Muscle of arm (tissue), 12 donors: ENCODE measurements around the gene PICALM. TPM values are rescaled to one million over a fixed set of nuclear protein-coding genes. Genes with fewer than 3 reads are reported as not detected.
"Not testable (repeated sequence)": the region's sequence is repeated elsewhere in the genome, so short reads cannot be mapped to it uniquely, and the experiment has no call there.

Source experiments
- DNase-seq: peaks from one replicate; pipeline ENCODE4 v3.0.0-alpha.2; 2013
- polyA plus RNA-seq, 12 donors: library from polyadenylated mRNA; unstranded; fragments of 120-200 nt; gene quantifications; one replicate each; pipeline ENCODE4 v1.2.1, GENCODE V29; 2013; ENCODE audit not compliant: insufficient read length in 12 of 12

Gene PICALM
- polyA plus RNA-seq, 12 donors = 110 to 183 (median 133) TPM; not detected in 1

DNA sequence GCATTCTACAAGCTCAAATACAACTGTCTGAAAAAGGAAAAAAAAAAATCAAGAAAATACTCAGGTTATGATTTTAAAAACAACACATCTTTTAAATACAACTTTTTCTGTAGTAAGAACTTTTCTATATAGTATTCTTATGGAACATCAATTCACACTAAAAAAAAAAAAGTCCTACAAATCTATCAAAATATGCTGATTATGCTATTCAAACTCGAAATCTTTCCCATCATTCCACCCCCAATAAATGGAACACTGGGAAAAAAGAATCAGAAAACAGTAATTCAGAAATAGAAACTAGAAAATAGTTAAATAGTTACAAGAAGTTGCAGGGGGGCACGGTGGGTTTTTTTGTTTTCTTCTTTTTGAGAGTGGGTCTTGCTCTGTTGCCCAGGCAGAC is 77.4 kb downstream of the PICALM start:
- no peak for DNase-seq

DNA sequence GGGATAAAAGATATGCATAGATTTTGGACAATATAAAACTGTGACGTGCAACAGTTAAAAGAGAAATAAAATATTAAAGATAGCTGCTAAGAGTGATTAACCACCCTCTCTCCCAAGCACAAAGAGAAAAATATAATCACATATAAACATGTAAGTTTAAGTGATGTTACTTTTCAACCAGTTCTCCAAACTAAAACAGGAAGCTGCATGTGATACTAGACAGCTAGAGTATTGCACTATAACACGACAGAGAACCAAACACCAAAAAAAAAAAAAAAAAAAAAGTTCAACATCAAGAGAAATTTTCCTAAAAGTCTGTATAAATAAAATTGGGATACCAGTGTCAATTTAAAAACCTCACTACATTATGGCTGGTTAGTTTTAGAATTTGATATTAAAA is 79.1 kb downstream of the PICALM start:
- DNase-seq = no peak

DNA sequence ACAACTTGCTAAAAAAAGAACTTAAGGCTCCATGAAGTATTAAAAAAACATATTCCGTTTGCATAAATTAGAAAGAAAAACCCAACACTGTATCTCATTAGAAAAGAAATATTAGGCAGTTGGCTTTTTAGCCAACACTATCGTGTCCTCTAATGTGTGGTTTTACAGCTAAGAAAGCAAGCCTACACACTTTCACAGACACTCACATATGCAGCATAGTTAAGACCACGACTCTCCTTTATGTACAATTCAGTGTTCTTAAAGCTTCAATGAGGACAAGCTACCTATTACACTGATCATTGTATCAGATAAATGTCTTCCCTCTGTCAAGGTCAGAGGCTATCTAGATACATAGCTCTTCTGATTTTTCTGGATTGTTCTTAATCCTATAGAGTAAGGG is 80.1 kb downstream of the PICALM start:
- no peak for DNase-seq

DNA sequence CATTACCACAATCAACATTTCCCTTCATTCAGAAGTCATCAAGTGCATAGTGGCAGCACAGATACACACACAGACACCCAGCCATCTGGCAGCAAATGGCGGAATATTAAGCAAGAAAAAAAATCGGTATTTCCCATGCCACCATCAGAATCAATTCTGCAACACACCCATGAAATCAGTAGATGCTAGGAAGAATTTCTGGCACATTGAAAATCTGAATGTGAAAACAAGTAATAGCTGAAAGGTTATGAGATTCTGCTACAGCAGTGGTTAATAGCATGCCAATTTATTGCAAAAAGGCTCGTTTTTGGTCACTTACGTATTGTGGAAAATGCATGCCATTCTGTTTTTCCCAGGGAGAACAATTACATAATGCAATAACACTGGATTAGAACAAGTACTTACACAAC is 91.1 kb downstream of the PICALM start:
- DNase-seq = no peak

DNA sequence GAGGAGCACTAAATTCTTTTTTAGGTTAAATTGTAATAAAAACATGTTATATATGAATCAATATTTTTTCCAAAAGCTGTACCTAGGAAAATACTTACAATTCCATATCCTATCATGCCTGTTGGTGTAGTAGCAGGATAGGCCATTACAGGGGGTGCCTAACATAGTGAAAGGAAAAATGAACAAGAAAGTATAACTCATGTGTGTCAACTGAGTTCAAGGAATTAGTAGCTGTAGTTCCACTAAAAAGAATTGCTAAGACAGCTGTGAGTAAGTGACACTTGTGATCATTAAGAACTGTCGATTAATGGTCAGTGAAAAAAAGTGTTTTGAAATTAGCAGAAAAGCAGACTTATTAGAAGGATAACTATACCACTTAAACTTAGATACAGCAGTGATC is 92.4 kb downstream of the PICALM start:
- no peak for DNase-seq

DNA sequence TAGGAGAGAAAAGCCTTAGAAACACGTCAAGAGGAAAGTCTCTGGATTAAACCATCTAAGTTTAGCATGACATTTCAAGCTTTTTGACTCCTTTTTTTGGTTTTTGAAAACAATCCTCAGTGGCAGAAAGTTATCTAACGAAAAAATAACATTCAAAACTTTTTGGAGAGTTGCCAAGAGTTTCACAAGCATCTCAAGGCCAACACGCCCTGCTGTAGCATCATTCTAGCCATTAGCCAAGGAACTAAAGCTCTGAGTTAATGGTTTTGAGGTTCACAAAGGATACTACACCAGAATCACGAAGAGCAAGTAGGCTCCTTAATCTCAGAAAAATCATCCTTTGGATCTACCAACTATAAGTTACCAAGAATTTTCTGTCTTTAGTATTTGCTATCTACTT is 94.8 kb downstream of the PICALM start:
- DNase-seq = no peak

DNA sequence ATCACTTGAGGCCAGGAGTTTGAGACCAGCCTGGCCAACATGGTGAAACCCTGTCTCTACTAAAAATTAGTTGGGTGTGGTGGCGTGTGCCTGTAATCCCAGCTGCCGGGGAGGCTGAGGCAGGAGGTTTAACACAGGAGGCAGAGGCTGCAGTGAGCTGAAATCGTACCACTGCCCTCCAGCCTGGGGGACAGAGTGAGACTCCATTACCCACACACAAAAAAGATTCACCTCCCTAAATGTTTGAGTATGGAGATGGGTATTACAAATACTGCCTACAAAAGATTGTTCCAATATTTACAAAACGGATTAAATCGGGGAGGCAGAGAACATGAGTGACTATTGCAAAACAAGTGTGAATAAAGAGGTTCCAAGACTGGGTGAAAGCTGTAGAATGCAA is 98.3 kb downstream of the PICALM start:
- no peak for DNase-seq

DNA sequence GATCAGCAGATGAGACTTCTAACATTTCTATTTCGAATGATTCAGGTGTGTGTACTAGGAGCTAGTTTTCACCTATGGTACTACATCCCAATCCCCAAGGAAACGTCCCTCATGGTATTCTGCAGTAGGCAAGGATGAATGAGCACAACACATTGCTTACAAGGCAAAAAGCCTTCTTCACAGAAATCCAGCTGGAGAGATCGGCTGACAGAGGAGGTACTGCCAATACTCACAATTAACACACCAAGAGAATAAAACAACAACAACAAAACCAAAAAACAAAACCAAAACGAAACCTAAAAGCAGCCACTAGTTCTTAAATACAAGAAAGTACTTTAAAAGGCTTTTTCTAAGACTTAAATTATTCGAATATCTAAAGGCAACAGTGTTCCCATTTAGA is 101.4 kb downstream of the PICALM start:
- no peak for DNase-seq

DNA sequence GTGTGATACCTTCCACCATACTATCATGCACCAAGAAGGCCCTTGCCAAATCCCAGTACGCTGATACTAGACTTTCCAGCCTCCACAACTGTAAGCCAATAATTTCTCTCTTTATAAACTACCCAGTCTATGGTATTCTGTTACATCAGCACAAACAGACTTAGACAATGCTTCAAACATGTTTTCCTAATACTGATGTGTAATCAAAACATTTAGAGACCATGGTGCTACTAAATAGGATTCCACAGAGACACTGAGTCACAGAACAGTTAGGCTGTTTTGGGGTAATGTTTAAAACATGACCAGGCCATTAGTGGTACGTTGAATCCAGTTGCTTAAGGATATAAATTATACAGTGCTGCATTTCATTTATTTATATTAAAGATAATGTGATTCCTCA is 103.7 kb downstream of the PICALM start:
- DNase-seq = no peak

DNA sequence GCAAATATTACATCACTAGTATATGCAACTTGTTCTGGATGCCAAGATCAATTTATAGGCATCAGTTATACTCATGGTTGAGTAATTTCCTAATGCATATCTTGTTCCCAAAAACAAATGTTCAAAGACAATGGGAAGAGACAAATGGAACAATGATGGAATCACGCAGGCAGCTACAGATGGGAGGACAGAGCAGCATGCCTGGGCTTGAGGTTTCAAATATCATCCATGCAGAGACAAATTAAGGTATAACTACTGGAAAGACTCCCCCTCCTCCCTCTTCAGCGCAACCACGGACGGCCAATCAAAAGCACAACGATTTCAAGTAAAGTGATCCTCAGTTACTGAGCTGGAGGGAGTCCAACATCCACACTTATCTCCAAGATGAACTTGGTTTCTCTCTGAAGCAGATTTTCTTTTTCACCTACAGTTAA is 106.9 kb downstream of the PICALM start:
- DNase-seq = peak; percentile 25

DNA sequence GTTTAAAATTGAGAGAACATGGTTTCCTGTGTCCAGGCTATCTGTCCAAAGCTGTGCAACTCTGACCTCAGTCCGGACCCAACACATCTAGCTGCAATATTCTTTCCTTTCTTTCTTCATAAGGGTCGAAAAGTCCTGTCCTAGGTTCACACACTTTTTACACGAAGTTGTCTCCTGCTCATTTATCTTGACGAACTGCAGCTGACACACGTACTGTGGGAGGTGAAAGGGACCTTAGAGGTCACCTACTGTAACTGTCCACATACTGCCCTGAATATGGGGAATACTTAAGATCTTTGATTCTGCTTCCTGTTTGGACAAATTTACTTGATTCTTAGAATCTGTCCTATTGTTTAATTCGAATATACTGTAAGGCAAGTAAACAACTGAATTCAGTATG is 107.8 kb downstream of the PICALM start:
- DNase-seq = no peak

DNA sequence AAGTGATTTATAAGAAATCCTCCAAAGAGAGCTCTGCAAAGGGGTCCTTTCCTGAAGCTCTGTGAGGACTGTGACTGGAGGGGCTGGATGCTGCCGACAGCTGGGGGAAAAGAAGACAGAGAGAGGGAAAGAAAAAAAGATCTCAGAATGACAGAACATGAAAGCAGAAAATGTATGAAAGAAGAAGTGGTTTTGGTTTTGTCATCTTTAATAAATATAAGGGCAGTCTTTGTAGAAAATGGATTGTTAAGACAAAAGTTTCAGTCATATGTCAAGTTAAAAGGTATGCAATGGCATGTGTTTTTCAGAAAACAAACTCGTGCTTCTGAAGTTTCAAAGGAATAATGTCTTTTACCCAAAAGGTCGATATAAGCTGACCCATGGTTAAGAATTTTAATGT is 108.2 kb downstream of the PICALM start:
- DNase-seq = no peak

DNA sequence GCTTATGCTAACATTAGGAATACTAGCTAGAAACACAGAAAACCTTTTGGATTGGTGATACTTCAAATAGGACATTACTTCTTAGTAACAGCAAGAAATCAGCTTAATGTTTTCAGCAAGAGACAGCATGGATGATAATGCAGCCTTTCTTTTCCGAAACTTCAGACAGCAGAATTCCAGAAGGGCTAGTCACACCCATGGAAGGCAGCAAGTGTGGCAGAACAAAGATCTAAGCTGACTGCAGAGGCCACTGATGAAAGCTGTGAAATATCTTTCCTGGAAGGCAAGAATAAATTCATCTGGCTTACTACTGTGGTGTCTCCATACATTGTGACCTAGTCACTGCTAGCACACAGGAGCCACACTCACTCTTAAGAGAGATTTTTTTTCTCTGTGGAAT is 113.4 kb downstream of the PICALM start:
- no peak for DNase-seq

DNA sequence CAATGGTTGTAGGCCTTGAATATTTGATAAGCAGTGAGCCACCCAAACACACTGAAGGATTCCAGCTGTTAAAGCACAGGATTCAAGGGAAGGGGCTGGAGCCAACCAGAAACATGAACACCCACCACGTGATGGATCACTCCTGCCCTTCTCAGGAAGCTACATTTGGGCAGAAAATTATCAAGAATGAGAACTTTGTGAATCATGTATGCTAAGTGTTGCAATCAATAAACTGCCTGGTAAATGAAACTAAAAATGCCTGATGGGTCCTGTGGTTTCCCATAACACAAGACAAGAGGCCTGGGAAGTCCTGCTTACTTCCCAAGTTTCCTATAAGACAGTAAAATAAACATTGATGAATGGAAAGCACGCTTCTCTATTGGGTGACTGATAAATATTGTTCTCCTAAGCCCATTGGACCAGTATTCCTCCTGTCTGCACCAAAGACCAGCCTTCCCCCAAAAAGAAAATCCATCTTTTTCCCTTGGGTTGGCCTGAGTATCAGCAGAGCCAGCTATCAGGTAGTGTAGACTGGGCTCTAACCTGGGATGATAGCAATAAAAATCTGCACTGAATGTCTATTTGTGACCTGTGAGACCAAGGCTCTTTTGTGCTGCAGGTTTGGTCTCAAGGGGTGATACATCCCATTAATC is 115.3 kb downstream of the PICALM start:
- DNase-seq = no peak

DNA sequence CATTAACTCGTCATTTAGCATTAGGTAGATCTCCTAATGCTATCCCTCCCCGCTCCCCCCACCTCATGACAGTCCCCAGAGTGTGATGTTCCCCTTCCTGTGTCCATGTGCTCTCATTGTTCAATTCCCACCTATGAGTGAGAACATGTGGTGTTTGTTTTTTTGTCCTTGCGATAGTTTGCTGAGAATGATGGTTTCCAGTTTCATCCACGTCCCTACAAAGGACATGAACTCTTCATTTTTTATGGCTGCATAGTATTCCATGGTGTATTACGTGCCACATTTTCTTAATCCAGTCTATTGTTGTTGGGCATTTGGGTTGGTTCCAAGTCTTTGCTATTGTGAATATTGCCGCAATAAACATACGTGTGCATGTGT is 116.8 kb downstream of the PICALM start:
- DNase-seq = not testable (repeated sequence)

DNA sequence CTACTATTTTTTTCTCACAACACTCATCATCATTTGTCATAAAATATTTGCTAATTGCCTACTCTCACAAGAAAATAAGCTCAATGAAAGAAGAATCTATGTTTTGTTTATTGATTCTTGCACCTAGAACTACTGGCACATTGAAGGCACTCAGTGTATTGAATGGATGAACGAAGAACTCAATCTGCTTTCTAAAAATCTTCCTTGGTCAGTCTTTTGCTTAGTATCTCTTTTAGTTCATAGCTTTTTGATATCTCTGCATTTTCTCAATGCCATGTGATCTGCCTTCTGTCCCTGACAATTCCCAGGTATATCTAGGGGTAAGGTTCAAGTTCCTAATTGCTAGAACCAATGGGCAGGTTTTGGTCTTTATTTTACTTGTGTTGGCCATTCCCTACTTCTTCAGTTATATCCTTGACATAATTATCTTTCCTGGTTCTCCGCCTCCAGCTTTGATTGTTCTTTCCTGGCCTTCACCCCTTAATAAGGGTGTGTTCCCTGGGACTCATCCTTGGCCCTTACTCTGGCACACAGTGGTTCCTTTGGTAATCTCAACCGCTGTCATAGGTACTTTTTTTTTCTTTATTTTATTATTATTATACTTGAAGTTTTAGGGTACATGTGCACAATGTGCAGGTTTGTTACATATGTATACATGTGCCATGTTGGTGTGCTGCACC is 117.3 kb downstream of the PICALM start:
- DNase-seq = no peak

DNA sequence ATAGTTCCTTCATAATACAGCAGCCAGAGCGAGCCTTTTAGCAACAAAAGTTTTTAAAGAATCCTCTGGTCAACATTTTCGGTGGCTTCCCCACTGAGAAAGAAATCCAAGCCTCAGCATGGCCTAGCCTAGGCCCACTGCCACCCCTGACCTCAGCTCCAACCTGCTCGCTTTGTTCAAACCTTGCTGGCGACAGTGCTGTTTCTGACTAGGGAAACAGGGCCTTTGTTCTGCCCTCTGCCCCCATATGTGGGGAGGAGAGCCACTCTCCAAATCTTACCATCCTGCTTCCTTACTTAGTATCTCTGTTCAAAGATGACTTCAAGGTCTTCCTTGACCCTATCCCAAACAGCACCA is 117.9 kb downstream of the PICALM start:
- DNase-seq = no peak

DNA sequence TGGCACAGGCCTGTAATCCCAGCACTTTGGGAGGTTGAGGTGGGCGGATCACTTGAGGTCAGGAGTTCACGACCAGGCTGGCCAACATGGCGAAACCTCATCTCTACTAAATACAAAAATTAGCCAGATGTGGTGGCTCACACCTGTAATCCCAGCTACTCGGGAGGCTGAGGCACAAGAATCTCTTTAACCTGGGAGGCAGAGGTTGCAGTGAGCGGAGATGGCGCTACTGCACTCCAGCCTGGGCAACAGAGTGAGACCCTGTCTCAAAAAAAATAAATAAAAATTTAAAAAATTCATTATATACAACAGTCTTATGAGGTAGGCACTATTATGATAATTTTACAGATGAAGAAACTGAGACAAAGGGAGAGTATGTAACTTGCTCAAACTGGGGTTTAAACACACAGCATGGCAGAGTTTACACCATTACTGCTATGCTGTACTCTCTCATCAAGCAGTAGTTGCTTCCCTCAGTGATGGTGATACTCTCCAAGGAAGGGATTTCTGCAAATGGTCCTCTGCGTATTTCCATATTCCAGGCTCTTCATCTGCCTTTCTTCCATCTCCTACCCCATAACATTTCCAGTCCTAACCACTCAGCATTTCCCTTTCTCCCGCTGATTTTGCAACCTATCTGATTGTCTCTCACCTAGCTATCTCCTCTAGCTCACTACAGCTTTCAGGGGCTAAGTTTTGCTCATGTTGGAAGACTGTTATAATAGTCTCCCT is 118.4 kb downstream of the PICALM start:
- DNase-seq = no peak

DNA sequence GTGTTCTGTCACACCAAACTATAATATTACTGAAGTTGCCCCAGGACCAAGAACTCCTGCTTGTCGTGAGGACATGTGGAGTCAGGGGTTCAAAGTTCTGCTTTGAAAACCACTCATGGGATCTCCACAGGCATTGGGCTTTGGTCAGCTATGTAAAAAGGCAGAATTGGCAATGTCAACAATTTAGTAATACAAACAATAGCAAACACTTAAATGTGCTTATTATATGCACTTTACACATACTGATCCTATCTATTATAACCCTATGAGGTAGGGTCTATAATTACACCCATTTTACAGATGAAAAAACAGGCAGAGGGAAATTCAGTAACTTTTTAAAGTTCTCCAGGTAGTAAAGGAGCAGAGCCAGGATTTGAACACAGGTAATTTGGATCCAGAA is 119.1 kb downstream of the PICALM start:
- no peak for DNase-seq

DNA sequence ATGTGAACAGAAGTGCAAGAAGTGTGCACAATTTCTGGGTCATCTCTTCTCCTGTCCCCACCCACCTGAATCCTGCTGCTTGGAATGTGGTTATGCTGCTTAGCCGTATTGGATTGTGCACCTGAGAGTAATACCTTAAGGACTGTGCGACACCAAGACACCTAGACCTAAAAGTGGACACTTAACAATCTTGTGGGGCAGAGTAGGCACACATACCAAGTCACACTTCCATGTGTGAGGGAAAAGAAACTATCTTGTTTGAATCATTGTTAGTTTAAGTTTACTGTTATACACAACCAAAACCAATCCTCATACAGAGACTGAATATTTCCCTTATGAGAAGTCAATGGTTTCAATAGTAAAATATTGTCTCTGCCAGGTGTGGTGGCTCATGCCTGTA is 120.0 kb downstream of the PICALM start:
- no peak for DNase-seq

DNA sequence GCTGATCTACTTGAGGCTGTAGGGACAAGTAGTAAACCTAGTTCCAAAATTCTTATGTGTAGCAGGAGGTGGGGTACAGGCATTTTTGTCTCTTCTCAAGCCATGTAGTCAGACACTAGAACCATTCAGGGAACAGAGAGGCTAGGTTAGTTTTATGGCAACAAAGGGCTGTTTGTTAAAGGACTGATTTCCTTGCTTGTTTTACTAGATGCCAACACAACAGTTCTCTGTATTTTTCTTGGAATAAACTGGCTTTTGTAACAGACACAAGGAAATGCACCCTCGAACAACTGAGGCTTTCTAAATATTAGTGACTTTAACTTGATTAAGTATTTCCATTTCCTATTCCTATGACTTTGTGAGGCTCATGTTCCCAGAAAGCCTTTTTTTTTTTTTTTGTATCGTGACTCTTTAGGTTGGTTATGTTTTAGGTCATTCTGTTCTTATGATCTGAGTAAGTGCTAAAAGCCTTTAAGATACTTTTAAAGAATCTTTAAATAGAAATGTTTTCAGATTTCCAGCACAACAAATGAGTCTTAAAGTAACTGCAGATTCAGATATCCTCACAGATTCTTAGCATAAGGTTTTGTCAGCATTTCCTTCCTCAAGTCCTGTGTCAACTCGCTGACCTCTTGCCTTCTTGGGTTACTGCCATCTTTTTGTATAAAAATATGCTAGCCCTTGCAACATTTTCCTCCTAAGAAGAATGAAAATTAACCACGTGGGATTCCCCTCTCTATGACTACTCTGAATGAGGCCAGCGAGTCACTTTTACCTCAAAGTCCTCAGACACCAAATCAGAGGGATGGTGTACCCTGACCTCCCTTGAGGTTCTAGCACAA is 121.2 kb downstream of the PICALM start:
- no peak for DNase-seq

DNA sequence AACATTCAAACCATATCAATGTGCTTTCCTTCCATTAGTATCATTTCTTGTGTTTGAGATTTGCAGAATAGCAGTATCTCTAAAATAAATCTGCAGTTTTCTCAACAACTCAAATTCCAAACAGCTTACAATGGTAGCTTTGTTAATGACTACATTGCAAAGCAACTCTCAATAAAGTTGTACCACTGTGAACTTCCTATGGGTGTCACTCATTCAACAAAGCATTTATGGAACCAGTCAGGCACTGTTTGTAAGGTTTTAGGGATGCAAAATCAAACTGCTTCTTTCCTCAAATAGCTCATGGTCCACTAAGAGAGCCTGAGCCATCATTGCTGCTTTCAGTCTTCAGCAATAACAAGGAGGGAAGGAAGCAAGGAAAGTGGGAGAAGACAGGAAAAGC is 122.7 kb downstream of the PICALM start:
- no peak for DNase-seq
